ENCODE measurements around the gene ATXN10. TPM values are rescaled to one million over a fixed set of nuclear protein-coding genes. Genes with fewer than 3 reads are reported as not detected.

The ATXN10 gene
- total and polyA plus RNA-seq, 10 of the 15 experiments (the other 5 are each of a cell fraction or from before 2014, with no cell fraction given): 29.2 to 249 (median 146) TPM

- H3K9ac ChIP-seq (ENCODE audit: control insufficient read depth, insufficient read depth, low read length): no peak overlapping the region
- H3K4me3 ChIP-seq: no peak overlapping the region
- BruUV-seq (replicated peaks): no TSS peak
- H3K4me2 ChIP-seq (ENCODE audit: control insufficient read depth, insufficient read depth): no peak overlapping the region
- CTCF ChIA-PET: no interaction called here
- no peak overlapping the region for H2AFZ ChIP-seq (ENCODE audit: control insufficient read depth, low read depth, low read length)
- peaks cover 0 to 2% of the 10 kb centered on the region in 2 experiments; a peak in 3 of 4 replicates for H3K27me3 ChIP-seq (replicated peaks in 1 of 2; ENCODE audit: control insufficient read depth in 2 of 2, insufficient read depth in 2 of 2, low read length in 1 of 2)
- POLR2A ChIA-PET: no interaction called here
- no peaks in the 10 kb centered on the region for H3K79me2 ChIP-seq (ENCODE audit: control insufficient read depth, insufficient read depth, low read length)
- TF ChIP-seq, protein P1, sequence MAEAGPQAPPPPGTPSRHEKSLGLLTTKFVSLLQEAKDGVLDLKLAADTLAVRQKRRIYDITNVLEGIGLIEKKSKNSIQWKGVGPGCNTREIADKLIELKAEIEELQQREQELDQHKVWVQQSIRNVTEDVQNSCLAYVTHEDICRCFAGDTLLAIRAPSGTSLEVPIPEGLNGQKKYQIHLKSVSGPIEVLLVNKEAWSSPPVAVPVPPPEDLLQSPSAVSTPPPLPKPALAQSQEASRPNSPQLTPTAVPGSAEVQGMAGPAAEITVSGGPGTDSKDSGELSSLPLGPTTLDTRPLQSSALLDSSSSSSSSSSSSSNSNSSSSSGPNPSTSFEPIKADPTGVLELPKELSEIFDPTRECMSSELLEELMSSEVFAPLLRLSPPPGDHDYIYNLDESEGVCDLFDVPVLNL (IDR thresholded peaks at IDR 0.05; ENCODE audit: low read depth, low read length): no peak
- TF ChIP-seq NFIC (IDR thresholded peaks at IDR 0.05; ENCODE audit: low read depth, low read length) (no peak), HCFC1 (IDR thresholded peaks at IDR 0.05; ENCODE audit: low read length) (no peak), RBBP5 (conservative IDR thresholded peaks at IDR 0.05) (no peak), SMARCA5 (IDR thresholded peaks at IDR 0.05) (no peak), NFXL1 (IDR thresholded peaks at IDR 0.05; ENCODE audit: borderline replicate concordance) (no peak), ZNF24 (IDR thresholded peaks at IDR 0.05) (no peak), EZH2 (IDR thresholded peaks at IDR 0.05; ENCODE audit: borderline replicate concordance, control insufficient read depth, low read depth, low read length) (no peak), IKZF2 (IDR thresholded peaks at IDR 0.05) (no peak), SIX5 (IDR thresholded peaks at IDR 0.05; ENCODE audit: low read depth, low read length, severe bottlenecking) (no peak), JUND (IDR thresholded peaks at IDR 0.05; ENCODE audit: low read depth, low read length) (no peak), ZNF384 (IDR thresholded peaks at IDR 0.05; ENCODE audit: borderline replicate concordance, low read depth, low read length) (no peak)
- TF ChIP-seq, protein P2, sequence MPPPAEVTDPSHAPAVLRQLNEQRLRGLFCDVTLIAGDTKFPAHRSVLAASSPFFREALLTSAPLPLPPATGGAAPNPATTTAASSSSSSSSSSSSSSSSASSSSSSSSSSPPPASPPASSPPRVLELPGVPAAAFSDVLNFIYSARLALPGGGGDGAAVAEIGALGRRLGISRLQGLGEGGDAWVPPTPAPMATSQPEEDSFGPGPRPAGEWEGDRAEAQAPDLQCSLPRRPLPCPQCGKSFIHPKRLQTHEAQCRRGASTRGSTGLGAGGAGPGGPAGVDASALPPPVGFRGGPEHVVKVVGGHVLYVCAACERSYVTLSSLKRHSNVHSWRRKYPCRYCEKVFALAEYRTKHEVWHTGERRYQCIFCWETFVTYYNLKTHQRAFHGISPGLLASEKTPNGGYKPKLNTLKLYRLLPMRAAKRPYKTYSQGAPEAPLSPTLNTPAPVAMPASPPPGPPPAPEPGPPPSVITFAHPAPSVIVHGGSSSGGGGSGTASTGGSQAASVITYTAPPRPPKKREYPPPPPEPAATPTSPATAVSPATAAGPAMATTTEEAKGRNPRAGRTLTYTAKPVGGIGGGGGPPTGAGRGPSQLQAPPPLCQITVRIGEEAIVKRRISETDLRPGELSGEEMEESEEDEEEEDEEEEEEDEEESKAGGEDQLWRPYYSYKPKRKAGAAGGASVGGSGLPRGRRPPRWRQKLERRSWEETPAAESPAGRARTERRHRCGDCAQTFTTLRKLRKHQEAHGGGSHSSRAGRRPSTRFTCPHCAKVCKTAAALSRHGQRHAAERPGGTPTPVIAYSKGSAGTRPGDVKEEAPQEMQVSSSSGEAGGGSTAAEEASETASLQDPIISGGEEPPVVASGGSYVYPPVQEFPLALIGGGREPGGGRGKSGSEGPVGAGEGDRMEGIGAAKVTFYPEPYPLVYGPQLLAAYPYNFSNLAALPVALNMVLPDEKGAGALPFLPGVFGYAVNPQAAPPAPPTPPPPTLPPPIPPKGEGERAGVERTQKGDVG (CRISPR knock-in tag; IDR thresholded peaks at IDR 0.05): no peak
- no peaks in the 10 kb centered on the region for H3K4me1 ChIP-seq (ENCODE audit: control insufficient read depth, insufficient read depth, low read length)
- in situ Hi-C loops (cut with MboI): no loop called here
- H3K27ac ChIP-seq (ENCODE audit: control insufficient read depth, insufficient read depth): no peak overlapping the region
- WGBS (ENCODE audit: insufficient coverage, insufficient replicate concordance, low lambda C conversion rate, missing lambda C conversion rate): 10% methylated on average over 3 of the region's 3 CpGs
- intact Hi-C loops (cut with micrococcal nuclease; ENCODE audit: unreplicated experiment): no loop called here
- H3K36me3 ChIP-seq (ENCODE audit: control insufficient read depth in 2 of 2, insufficient read depth in 2 of 2, low read length in 1 of 2): no peaks in the 10 kb centered on the region
- FAIRE-seq: no peak
- SMC1A ChIA-PET (ENCODE audit: uncharacterized antibody, unreplicated experiment): no interaction called here
- DNase-seq (ENCODE audit: low read depth, low spot score): no peak
- no peak for ATAC-seq
- H4K20me1 ChIP-seq (ENCODE audit: control insufficient read depth, insufficient read depth): no peaks in the 10 kb centered on the region
- RAD21 ChIA-PET (ENCODE audit: unreplicated experiment): no interaction called here
- H3K9me3 ChIP-seq (replicated peaks; ENCODE audit: control insufficient read depth, insufficient read depth, low read length): no peaks in the 10 kb centered on the region; the same call in 1 of the 3 replicates
These were observed 205.4 kb downstream of the ATXN10 start for GRCh38 chr22:45877036-45877380.

Measured in GM12878 (cell line).